ENCODE results near the gene ARL8A.

The ARL8A gene

DNA sequence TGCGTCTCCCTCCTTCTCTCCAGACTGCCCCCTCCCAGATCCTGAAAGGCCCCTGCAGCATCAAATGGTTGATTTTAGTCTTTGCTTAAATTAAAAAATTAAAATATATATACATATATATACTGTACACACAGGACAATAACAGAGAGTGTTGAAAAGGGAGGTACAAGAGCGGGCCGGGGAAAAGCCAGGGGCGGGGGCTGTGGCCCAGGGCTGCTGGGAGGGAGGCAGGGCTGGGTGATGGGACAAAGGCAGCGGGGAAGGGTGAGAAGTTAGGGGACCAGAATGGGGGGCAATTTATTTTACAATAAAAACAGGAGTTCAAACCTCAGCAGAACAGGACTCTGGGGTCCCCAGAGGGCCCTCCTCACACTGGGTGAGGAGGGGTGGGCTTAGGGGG, 10.5 kb downstream of the ARL8A start:
- TF ChIP-seq EZH2phosphoT487 (IDR thresholded peaks at IDR 0.05; ENCODE audit: low read length) (no peak), EZH2 (optimal IDR thresholded peaks at IDR 0.05; ENCODE audit: low read depth, low read length) (no peak)
- TF ChIP-seq, protein P1, sequence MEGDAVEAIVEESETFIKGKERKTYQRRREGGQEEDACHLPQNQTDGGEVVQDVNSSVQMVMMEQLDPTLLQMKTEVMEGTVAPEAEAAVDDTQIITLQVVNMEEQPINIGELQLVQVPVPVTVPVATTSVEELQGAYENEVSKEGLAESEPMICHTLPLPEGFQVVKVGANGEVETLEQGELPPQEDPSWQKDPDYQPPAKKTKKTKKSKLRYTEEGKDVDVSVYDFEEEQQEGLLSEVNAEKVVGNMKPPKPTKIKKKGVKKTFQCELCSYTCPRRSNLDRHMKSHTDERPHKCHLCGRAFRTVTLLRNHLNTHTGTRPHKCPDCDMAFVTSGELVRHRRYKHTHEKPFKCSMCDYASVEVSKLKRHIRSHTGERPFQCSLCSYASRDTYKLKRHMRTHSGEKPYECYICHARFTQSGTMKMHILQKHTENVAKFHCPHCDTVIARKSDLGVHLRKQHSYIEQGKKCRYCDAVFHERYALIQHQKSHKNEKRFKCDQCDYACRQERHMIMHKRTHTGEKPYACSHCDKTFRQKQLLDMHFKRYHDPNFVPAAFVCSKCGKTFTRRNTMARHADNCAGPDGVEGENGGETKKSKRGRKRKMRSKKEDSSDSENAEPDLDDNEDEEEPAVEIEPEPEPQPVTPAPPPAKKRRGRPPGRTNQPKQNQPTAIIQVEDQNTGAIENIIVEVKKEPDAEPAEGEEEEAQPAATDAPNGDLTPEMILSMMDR (IDR thresholded peaks at IDR 0.05; ENCODE audit: low read length), result no peak
- Histone ChIP-seq H3K4me3 (ENCODE audit: low read length) (no peak overlapping the region), H3K79me2 (ENCODE audit: low read length) (peaks cover 16% of the 10 kb centered on the region), H3K9ac (ENCODE audit: low read length) (no peak overlapping the region), H3K36me3 (replicated peaks; ENCODE audit: insufficient read depth, low read length) (no peaks in the 10 kb centered on the region), H3K27ac (ENCODE audit: low read length) (no peak overlapping the region), H4K20me1 (ENCODE audit: insufficient read depth, low read length) (0 out of 2 replicates have a peak, but pooled peaks cover 5% of the 10 kb centered on the region), H2AFZ (ENCODE audit: low read length) (no peak overlapping the region), H3K9me3 (replicated peaks; ENCODE audit: insufficient read depth, low read length) (no peaks in the 10 kb centered on the region), H3F3A (ENCODE audit: insufficient read depth, low read length) (peaks cover 5% of the 10 kb centered on the region; the same call in 1 of the 2 replicates), H3K27me3 (replicated peaks; ENCODE audit: insufficient read depth, low read length) (no peaks in the 10 kb centered on the region), H3K9me2 (replicated peaks; ENCODE audit: insufficient read depth, low read length) (no peaks in the 10 kb centered on the region), H3K4me2 (ENCODE audit: low read depth, low read length) (no peak overlapping the region), H3K4me1 (ENCODE audit: low read length) (no peaks in the 10 kb centered on the region)
- DNase-seq, result no peak

DNA sequence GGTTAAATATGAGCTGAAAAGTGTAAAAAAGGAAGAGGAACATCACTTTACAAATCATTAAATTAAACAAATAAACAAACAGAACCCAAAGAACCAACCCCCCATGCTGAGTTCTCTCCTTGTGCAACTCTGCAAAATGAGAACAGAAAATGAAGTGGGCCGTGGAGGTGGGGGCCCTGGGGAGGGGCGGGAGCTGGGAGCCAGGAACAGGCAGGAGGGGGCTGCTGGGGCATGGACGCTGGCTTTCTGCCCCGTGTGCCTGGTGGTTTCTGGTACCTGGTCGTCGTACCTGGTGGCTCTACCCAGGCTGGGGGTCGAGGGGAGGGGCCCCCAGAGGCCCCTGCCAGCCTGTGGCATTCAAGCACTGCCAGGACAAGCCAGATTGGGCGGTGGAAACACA, 11.0 kb downstream of the ARL8A start:
- peaks cover 11% of the 10 kb centered on the region for H3K79me2 ChIP-seq (ENCODE audit: low read length)
- H2AFZ ChIP-seq (ENCODE audit: low read length), result no peak overlapping the region
- no peak overlapping the region for H3K9ac ChIP-seq (ENCODE audit: low read length)
- no peaks in the 10 kb centered on the region for H3K27me3 ChIP-seq (replicated peaks; ENCODE audit: insufficient read depth, low read length)
- H3K4me3 ChIP-seq (ENCODE audit: low read length), result no peak overlapping the region
- H4K20me1 ChIP-seq (ENCODE audit: insufficient read depth, low read length), result 0 out of 2 replicates have a peak, but pooled peaks cover 5% of the 10 kb centered on the region
- H3F3A ChIP-seq (ENCODE audit: insufficient read depth, low read length), result peaks cover 5% of the 10 kb centered on the region; the same call in 1 of the 2 replicates
- H3K9me2 ChIP-seq (replicated peaks; ENCODE audit: insufficient read depth, low read length), result no peaks in the 10 kb centered on the region
- no peaks in the 10 kb centered on the region for H3K4me1 ChIP-seq (ENCODE audit: low read length)
- no peak overlapping the region for H3K27ac ChIP-seq (ENCODE audit: low read length)
- no peak for DNase-seq
- TF ChIP-seq EZH2 (optimal IDR thresholded peaks at IDR 0.05; ENCODE audit: low read depth, low read length) (no peak), EZH2phosphoT487 (IDR thresholded peaks at IDR 0.05; ENCODE audit: low read length) (no peak)
- TF ChIP-seq, protein P1 (IDR thresholded peaks at IDR 0.05; ENCODE audit: low read length), result no peak
- no peak overlapping the region for H3K4me2 ChIP-seq (ENCODE audit: low read depth, low read length)
- H3K9me3 ChIP-seq (replicated peaks; ENCODE audit: insufficient read depth, low read length), result no peaks in the 10 kb centered on the region
- no peaks in the 10 kb centered on the region for H3K36me3 ChIP-seq (replicated peaks; ENCODE audit: insufficient read depth, low read length)

DNA sequence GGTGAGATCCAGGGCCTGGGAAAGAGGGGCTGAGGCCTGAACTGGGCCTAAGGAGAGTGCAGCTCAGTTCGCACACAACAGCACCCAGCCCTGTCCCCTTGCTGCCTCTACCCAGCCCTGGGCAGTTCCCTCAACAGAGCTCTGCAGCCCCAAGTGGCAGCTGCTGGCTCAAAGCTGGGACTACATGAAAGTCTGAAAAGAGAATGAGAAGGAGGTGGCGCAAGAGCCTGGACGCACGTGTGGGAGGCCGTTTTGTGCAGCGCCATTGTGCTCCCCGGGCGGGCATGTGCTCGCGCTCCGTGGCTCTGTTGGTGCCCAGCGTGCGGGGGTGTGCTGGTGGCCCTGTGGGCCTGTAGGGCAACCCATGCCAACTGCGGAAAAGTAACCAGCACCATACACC, 11.5 kb downstream of the ARL8A start:
- Histone ChIP-seq H3K9me3 (replicated peaks; ENCODE audit: insufficient read depth, low read length) (no peaks in the 10 kb centered on the region), H3K27ac (ENCODE audit: low read length) (no peak overlapping the region), H3K4me1 (ENCODE audit: low read length) (no peaks in the 10 kb centered on the region), H2AFZ (ENCODE audit: low read length) (no peak overlapping the region), H3K36me3 (replicated peaks; ENCODE audit: insufficient read depth, low read length) (no peaks in the 10 kb centered on the region), H3K9ac (ENCODE audit: low read length) (no peak overlapping the region), H3F3A (ENCODE audit: insufficient read depth, low read length) (peaks cover 5% of the 10 kb centered on the region; the same call in 1 of the 2 replicates), H3K4me3 (ENCODE audit: low read length) (no peak overlapping the region), H4K20me1 (ENCODE audit: insufficient read depth, low read length) (0 out of 2 replicates have a peak, but pooled peaks cover 5% of the 10 kb centered on the region), H3K9me2 (replicated peaks; ENCODE audit: insufficient read depth, low read length) (no peaks in the 10 kb centered on the region), H3K79me2 (ENCODE audit: low read length) (peaks cover 6% of the 10 kb centered on the region; the same call in 1 of the 2 replicates), H3K27me3 (replicated peaks; ENCODE audit: insufficient read depth, low read length) (no peaks in the 10 kb centered on the region), H3K4me2 (ENCODE audit: low read depth, low read length) (no peak overlapping the region)
- no peak for DNase-seq
- TF ChIP-seq EZH2phosphoT487 (IDR thresholded peaks at IDR 0.05; ENCODE audit: low read length) (no peak), EZH2 (optimal IDR thresholded peaks at IDR 0.05; ENCODE audit: low read depth, low read length) (no peak)
- TF ChIP-seq, protein P1 (IDR thresholded peaks at IDR 0.05; ENCODE audit: low read length), result no peak
